GM18505 (cell line): ENCODE results near the gene VTA1.
"Not testable (repeated sequence)": the region's sequence is repeated elsewhere in the genome, so short reads cannot be mapped to it uniquely, and the experiment has no call there.

Experiments
- ATAC-seq: cut with Tn5 transposase; IDR thresholded peaks from one replicate; pipeline ENCODE4 v1.9.1; 2021; ENCODE audit not compliant: unreplicated experiment
- POLR2A ChIP-seq: IDR thresholded peaks from 4 replicates; pipeline ENCODE4 v1.6.1; 2011; ENCODE audit warnings: borderline replicate concordance; ENCODE audit not compliant: insufficient read depth, insufficient read length; ENCODE audit errors: extremely low read depth

VTA1 gene

DNA sequence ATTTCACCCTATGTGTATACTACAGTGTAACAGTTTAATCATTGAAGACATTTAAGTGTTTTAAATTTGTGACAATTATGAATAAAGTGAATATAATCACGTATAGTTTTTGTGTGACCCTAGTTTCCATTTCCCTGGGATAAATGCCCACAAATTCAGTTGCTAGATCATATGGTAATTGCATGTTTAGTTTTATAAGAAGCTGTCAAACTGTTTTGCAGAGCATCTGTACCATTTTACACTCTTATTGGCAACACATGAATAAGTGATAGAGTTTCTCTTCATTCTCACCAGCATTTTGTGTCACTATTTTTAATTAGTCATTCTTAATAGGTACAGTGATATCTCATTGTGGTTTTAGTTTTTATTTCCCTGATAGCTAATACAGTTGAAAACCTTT, 7.3 kb downstream of the VTA1 start:
- ATAC-seq, result no peak
- TF ChIP-seq POLR2A, result no peak

DNA sequence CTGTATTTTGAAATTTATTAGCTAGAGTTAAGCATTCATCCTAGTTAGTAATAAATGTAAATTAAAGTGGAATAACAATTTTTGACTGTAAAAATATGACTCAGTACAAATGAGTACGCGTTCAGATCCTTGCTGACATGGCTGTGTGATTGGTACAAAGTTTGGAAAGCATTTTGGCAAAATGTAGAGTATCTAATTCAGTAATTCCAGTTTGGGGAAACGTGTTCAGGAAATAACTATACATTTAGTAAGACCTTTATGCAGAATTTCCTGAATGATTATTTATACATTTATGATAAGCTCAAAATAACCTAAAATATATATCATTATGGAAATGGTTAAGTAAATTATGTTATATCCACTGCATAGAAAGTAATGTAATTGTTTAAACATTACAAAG, 8.0 kb downstream of the VTA1 start:
- no peak for TF ChIP-seq POLR2A
- no peak for ATAC-seq

DNA sequence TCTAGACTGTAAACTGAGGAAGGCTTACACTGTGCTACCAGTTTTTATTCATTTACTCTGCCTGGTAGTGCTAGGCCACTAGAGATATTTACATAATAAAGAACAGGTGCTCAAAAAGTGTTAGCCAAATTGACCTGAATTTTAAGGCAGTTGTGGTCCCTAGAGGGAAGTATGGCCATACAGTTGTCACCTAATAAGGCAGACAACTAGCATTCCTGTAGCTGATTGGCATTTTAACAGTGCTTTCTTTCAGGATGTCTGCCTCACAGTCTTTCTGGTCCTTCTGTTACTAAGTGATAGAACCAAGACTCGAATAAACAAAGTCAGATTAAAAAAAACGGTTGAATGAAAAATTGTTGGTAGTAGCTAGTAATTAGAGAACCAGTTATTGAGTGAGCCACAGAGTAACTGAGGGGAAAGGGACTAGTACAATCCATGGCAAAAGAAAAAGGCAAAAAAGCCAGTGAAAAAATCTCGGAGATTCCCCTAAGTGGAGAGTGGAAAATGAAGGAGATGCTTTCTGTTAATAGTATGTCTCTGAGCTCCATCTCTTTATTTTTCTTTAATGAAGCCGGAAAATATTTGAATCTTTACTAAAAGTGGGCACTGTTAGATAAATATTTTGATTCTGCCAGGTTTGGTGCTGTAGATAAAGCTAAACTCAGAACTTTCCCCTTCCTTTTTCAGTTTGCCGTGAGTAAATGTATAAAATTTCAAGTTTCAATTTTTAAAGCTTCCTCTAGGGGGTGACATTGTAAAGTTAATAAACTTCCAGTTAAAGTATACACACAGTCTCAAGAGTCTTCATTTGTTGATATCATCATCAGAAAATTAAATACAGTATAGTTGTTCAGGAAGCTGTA, 9.1 kb downstream of the VTA1 start:
- ATAC-seq, result no peak
- no peak for TF ChIP-seq POLR2A

DNA sequence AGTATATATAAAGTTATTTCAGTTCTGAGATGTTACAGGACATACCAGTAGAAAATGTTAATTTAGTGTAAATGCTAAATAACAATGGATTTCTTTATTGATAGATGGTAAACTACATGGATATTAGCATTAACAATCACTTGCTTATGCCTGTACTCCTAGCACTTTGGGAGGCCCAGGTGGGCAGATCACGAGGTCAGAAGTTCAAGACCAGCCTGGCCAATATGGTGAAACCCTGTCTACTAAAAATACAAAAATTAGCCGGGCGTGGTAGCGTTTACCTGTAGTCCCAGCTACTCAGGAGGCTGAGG, 9.7 kb downstream of the VTA1 start:
- not testable (repeated sequence) for ATAC-seq

DNA sequence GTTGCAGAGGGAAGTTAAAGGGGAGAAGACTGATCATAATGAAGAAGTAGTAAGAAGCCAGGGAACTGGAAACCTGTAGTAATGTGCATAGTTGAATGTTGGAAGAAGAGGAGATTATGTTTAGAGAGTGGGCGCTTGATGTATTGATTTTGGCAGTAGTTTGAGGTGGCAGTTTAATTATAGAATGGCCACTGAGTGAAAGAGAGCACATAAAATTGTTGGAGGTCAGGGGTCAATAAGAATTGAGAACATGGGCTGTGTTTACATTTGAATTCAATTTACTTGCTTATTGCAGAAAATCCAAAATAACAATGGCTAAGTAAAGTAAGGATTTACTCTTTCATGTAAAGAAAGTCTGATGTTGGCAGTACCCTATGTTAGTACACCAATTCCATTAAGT, 15.7 kb downstream of the VTA1 start:
- no peak for ATAC-seq
- no peak for TF ChIP-seq POLR2A

DNA sequence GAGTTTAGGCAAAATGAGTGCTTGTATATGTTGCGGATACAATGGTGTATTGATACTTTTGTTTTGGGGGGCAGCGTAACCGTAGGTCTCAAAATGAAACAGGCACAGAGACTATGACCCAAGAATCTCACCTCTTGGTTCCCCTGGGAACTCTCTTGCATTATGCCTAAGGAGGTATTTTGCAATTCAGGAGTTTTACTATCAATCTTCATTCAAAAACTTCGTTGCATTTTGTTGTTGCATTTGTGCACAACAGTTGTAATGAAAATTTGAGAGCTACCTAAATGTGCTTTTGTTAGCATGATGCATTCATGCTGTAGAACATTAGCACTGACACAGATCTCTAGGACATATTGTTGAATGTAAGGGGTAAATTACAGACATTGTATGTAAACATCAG, 18.2 kb downstream of the VTA1 start:
- no peak for ATAC-seq
- no peak for TF ChIP-seq POLR2A

DNA sequence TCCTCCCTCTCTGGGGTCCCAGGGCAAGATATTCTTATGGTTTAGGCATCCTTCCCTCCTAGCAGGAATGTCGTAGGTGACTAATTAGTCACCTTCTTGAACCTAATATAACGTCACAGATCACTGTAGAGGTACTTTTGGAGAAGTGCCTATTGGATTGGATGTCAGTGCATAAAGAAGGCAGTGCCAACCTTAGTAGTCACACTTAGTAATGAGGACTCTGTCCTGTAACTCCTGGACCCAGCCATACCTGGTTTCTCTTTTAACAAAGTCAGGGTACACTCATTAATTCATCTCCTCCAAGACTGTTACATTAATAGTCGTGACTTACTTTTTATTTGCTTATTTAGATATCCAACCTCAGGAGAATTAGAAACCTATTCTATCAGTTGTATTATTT, 20.0 kb downstream of the VTA1 start:
- no peak for TF ChIP-seq POLR2A
- ATAC-seq, result no peak

DNA sequence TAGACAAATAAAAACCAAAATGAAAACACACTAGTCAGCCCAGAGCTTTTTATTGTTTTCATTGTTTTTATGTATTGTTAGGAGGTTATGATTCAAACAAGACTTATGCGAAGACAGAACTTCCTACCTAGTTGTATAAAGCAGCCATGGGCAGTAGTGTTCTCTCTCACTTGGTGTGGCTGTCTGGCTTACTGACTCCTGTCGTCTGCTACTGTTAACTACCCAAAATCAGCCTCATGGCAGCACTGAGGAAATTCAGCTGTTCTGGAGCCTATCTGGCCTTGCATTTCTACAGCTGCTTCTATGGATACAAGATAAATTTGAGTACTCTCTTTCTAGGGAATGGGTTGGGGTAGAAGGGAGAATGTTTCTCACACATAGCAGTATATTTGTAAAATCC, 20.4 kb downstream of the VTA1 start:
- ATAC-seq, result no peak
- TF ChIP-seq POLR2A, result no peak

DNA sequence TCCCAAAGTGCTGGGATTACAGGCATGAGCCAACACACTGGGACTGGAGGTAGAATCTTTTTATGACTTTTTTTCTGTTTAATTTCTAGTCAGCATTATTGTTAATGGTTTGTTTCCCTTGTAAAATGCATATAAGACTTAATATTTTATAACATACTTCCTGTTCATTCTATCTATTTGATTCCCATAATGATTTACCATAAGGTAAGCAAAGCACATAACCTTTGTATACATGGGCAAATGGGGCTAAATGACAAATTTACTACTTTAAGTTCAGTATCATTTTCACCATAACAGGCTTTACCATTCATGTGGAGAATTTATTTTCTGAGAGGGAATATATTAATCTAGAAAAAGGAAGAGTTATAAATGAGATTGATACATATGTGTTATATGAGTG, 24.3 kb downstream of the VTA1 start:
- ATAC-seq, result no peak
- no peak for TF ChIP-seq POLR2A

DNA sequence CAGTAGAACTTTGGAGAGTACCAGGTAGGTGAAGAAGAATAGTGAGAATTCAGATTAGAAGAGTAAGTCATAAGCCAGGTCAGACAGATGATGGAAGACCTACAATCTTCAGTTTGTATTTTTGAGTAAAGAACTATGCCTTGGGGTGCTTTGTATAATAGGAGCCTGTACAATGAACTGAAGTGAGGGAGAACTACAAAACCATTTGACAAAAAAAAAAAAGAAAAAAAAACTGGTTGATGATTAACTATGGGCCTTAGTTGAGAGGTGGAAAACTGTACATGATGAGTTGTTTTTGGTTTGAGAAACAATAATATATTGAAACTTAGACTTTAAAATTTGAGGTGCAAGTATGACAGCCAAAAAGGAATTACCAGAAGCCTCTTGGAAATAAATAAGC, 25.7 kb downstream of the VTA1 start:
- no peak for TF ChIP-seq POLR2A
- no peak for ATAC-seq

DNA sequence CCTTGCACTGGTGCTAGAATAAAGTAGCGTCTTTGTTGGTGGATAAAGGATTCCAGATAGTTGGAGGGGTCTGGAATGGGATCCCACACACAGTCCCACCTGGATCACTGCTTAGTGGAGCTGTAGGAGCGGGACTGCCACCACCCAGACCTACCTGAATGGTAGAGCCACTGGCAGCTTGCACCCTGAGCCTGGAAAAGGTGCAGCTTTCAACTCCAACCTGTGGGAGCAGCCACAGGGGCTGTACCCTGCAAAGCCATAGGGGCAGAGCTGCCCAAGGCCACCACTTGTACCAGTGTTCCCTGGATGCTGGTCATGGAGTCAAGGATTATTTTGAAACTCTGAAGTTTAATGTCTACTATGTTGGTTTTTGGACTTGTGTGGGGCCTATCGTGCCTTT, 26.9 kb downstream of the VTA1 start:
- no peak for ATAC-seq
- no peak for TF ChIP-seq POLR2A

DNA sequence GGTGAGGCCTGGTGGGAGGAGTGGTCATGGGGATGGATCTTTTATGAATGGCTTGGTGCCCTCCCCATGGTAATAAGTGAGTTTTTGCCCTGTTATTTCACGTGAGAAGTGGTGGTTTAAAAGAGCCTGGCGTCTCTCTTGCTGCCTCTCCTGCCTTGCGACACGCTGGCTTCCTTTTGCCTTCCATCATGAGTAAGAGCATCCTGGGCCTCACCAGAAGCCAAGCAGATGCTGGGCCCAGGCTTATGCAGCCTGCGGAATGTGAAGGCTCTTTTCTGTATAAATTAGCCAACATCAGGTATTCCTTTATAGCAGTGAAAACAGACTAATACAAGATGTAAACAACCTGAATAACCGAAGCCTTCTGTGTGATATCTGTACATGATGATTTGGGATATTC, 27.6 kb downstream of the VTA1 start:
- no peak for ATAC-seq
- TF ChIP-seq POLR2A, result no peak

DNA sequence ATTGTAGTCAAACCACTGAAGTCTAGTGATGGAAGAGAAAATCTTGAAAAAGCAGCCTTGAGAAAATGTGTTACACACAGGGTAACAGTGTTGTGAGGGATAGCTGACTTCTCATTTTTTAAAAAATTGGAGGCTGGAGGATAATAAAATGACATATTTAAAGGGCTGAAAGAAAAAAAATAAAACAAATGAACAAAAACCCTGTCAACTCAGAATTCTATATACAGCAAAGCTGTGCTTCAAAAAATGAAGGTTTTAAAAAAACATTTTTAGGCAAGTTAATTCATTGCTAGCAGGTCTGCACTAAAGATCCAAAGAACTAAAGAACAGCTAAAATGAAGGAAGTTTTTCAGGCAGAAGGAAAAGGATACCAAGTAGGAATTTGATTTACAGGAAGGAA, 31.1 kb downstream of the VTA1 start:
- ATAC-seq, result no peak
- no peak for TF ChIP-seq POLR2A

DNA sequence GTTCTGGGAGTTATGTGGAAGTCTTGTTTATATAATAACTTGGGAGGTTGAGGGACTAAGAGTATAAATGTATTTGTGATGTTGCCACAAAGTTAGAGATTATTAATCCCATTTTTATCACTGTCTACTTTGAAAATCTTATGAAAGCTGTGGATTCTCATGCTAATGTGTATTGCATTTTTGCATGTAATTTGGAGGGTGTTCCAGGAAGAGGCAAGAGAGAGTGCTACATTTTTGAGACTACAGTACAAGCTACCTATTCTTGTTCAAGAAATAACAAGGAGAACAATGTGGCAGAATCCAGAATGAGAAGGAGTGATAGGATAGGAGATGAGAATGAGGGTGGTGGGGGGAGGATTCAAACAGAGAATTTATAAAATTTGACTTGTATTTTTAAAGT, 34.9 kb downstream of the VTA1 start:
- TF ChIP-seq POLR2A, result no peak
- no peak for ATAC-seq

DNA sequence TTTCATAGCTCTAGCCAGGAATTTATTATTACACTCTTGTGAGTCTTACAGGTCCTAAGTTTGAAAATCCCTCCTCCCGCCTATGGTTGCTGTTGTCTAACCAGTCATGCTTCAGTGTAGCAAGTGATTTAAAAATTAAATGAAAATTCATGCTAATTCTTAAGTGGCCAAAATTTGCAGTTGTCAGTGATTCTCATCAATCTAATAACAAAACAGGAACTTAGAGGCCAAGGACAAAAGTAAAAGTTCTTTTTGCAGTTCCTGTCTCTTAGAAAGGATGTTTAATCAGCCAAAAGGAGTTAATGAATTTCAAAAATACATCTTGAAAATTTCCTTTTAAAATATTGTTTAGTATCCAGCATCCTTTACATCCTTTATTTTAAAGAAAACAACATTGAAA, 36.3 kb downstream of the VTA1 start:
- TF ChIP-seq POLR2A, result no peak
- ATAC-seq, result no peak
